GM06990 (cell line): Measurements from ENCODE around the gene BMPR2.
"Not testable (repeated sequence)": the region's sequence is repeated elsewhere in the genome, so short reads cannot be mapped to it uniquely, and the experiment has no call there.

ENCODE experiments used
- DNase-seq: peaks from one replicate; pipeline ENCODE4 v3.0.0-alpha.2; 2011; ENCODE audit not compliant: insufficient read length; ENCODE audit errors: extremely low read depth
- H3K27me3 ChIP-seq: replicated peaks from 2 replicates; pipeline ENCODE4 v1.6.0; 2011; ENCODE audit warnings: low read length; ENCODE audit not compliant: control insufficient read depth, insufficient read depth
- H3K36me3 ChIP-seq: 2 replicates; pipeline ENCODE4 v1.5.1; 2011; ENCODE audit warnings: low read length; ENCODE audit not compliant: control insufficient read depth, insufficient read depth
- H3K4me3 ChIP-seq: replicated peaks from 2 replicates; pipeline ENCODE4 v1.5.1; 2011; ENCODE audit warnings: low read depth, mild to moderate bottlenecking, control low read depth, low read length
- TF ChIP-seq, protein P1 (sequence below): IDR thresholded peaks from 2 replicates; pipeline ENCODE4 v1.5.1; 2011; ENCODE audit warnings: low read length, control low read depth, mild to moderate bottlenecking, inconsistent platforms; ENCODE audit not compliant: insufficient read depth, poor library complexity, severe bottlenecking

Gene BMPR2

DNA sequence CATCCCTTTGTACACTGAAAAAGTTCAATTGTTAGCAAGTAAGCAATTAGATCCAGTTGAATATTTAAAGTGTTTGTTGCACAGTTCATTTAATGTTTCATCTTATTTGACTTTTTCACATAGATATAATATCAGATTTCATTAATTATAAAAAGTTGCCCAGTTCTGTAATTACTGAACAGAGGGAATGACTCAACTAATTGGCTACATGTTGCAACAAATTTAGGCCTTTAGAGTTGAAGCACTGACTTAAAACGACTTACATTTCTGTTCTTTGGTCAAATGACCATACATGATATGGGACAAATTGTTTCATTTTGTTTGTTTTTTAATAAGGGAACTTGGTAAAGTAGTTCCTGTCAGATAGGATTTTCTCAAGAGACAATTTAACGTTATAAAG lies 190.2 kb downstream of the BMPR2 start:
- Histone ChIP-seq H3K36me3 (no peaks in the 10 kb centered on the region), H3K27me3 (no peaks in the 10 kb centered on the region), H3K4me3 (no peak overlapping the region)
- no peak for DNase-seq
- TF ChIP-seq, protein P1, sequence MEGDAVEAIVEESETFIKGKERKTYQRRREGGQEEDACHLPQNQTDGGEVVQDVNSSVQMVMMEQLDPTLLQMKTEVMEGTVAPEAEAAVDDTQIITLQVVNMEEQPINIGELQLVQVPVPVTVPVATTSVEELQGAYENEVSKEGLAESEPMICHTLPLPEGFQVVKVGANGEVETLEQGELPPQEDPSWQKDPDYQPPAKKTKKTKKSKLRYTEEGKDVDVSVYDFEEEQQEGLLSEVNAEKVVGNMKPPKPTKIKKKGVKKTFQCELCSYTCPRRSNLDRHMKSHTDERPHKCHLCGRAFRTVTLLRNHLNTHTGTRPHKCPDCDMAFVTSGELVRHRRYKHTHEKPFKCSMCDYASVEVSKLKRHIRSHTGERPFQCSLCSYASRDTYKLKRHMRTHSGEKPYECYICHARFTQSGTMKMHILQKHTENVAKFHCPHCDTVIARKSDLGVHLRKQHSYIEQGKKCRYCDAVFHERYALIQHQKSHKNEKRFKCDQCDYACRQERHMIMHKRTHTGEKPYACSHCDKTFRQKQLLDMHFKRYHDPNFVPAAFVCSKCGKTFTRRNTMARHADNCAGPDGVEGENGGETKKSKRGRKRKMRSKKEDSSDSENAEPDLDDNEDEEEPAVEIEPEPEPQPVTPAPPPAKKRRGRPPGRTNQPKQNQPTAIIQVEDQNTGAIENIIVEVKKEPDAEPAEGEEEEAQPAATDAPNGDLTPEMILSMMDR, result no peak

- DNase-seq, result no peak
- Histone ChIP-seq H3K4me3 (no peak overlapping the region), H3K36me3 (no peaks in the 10 kb centered on the region), H3K27me3 (no peaks in the 10 kb centered on the region)
- TF ChIP-seq, protein P1, result no peak
These were observed 198.4 kb downstream of the BMPR2 start for GRCh38 chr2:202574541-202574940.

DNA sequence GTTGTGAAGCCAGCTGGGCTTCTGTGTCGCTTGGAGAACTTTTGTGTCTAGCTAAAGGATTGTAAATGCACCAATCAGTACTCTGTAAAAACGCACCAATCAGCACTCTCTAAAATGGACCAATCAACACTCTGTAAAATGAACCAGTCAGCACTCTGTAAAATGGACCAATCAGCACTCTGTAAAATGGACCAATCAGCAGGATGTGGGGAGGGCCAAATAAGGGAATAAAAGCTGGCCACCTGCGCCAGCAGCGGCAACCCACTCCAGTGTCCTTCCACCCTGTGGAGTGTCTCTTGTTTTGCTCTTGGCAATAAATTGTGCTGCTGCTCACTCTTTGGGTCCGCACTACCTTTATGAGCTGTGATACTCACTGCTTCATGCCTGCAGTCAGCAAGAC lies 199.1 kb downstream of the BMPR2 start:
- H3K4me3 ChIP-seq, result not testable (repeated sequence)

GRCh38 chr2:202577250-202578183 lies 201.4 kb downstream of the BMPR2 start:
- DNase-seq, result no peak
- Histone ChIP-seq H3K36me3 (no peaks in the 10 kb centered on the region), H3K27me3 (no peaks in the 10 kb centered on the region), H3K4me3 (no peak overlapping the region)
- TF ChIP-seq, protein P1, result no peak

More for the DNA sequence above, 199.1 kb downstream of the BMPR2 start:
- H3K27me3 ChIP-seq, DNase-seq, H3K36me3 ChIP-seq: not testable (repeated sequence)

DNA sequence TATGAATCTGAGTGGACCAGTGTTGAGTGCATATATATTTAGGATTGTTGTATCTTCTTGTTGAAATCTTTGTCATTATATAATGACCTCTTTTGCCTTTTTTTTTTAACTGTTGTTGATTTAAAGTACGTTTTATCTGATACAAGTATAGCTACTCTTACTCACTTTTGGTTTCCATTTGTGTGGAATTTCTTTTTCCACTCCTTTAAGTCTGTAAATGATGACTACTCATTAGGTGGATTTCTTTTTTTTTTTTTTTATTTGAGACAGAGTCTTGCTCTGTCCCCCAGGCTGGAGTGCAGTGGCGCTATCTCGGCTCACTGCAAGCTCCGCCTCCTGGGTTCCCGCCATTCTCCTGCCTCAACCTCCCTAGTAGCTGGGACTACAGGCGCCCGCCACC lies 206.7 kb downstream of the BMPR2 start:
- not testable (repeated sequence) for H3K36me3 ChIP-seq, DNase-seq, H3K27me3 ChIP-seq, H3K4me3 ChIP-seq

DNA sequence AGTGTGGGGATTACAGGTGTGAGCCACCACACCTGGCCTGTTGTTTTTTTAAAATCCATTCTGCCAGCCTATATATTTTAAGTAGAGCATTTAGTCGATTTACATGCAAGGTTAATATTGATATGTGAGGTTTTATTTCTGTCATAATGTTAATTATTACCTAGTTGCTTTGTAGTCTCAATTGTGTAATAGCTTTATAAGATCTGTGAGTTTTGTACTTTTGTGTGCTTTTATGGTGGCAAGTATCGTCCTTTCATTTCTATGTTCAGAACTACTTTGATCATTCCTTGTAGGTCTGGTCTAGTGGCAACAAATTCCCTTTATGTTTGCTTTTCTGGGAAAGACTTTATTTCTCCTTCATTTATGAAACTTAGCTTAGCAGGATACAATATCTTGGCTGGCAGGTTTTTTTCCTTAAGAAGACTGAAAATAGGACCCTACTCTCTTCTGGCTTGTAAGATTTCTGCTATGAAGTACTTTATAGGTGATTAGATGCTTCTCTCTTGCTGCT lies 207.6 kb downstream of the BMPR2 start:
- DNase-seq, result no peak
- TF ChIP-seq, protein P1, result no peak
- Histone ChIP-seq H3K4me3 (no peak overlapping the region), H3K36me3 (no peaks in the 10 kb centered on the region), H3K27me3 (no peaks in the 10 kb centered on the region)
